Loucy (cell line): ENCODE measurements around the gene RMC1.

Experiments used
- H2AFZ ChIP-seq: fragments of 200-600 bp; sonication (generic); 2 replicates; pipeline ENCODE4 v1.6.0; 2016; ENCODE audit warnings: antibody characterized with exemption, mild to moderate bottlenecking, low read length, moderate library complexity
- H3F3A ChIP-seq: fragments of 200-600 bp; 2 replicates; pipeline ENCODE4 v1.6.0; 2016; ENCODE audit warnings: antibody characterized with exemption, low read depth, mild to moderate bottlenecking
- H3K27me3 ChIP-seq: fragments of 200-600 bp; sonication (generic); 2 replicates; pipeline ENCODE4 v1.6.1; 2014; ENCODE audit warnings: low read length, mild to moderate bottlenecking; ENCODE audit not compliant: insufficient read depth, poor library complexity, severe bottlenecking
- H3K36me3 ChIP-seq: fragments of 200-600 bp; sonication (generic); 2 replicates; pipeline ENCODE4 v1.6.1; 2016; ENCODE audit warnings: low read length; ENCODE audit not compliant: insufficient read depth
- H3K4me1 ChIP-seq: fragments of 200-600 bp; sonication (generic); 2 replicates; pipeline ENCODE4 v1.5.1; 2014; ENCODE audit warnings: low read length, mild to moderate bottlenecking; ENCODE audit not compliant: insufficient read depth, poor library complexity, severe bottlenecking
- H3K4me2 ChIP-seq: fragments of 200-600 bp; sonication (generic); 2 replicates; pipeline ENCODE4 v1.6.0; 2014; ENCODE audit warnings: antibody characterized with exemption, low read length, low read depth, mild to moderate bottlenecking; ENCODE audit not compliant: poor library complexity, severe bottlenecking
- H3K4me3 ChIP-seq: fragments of 200-600 bp; sonication (generic); 2 replicates; pipeline ENCODE4 v1.5.1; 2014; ENCODE audit warnings: low read length, mild to moderate bottlenecking, mixed read lengths; ENCODE audit not compliant: poor library complexity, severe bottlenecking
- H3K79me2 ChIP-seq: fragments of 200-600 bp; sonication (generic); 2 replicates; pipeline ENCODE4 v1.6.1; 2014; ENCODE audit warnings: low read length; ENCODE audit not compliant: insufficient read depth
- H3K9ac ChIP-seq: fragments of 200-600 bp; sonication (generic); 2 replicates; pipeline ENCODE4 v1.6.0; 2014; ENCODE audit warnings: mild to moderate bottlenecking, low read depth, low read length, moderate library complexity; ENCODE audit not compliant: poor library complexity, severe bottlenecking
- H3K9me2 ChIP-seq: fragments of 200-600 bp; sonication (generic); replicated peaks from 2 replicates; pipeline ENCODE4 v1.6.1; 2016; ENCODE audit warnings: low read depth, low read length, mixed read lengths
- H3K9me3 ChIP-seq: fragments of 200-600 bp; sonication (generic); 2 replicates; pipeline ENCODE4 v1.6.1; 2014; ENCODE audit warnings: mild to moderate bottlenecking, antibody characterized with exemption, low read length, low read depth; ENCODE audit not compliant: insufficient read depth
- H4K20me1 ChIP-seq: fragments of 200-600 bp; sonication (generic); 2 replicates; pipeline ENCODE4 v1.6.0; 2014; ENCODE audit warnings: antibody characterized with exemption, low read length, mild to moderate bottlenecking; ENCODE audit not compliant: insufficient read depth, poor library complexity, severe bottlenecking
- EZH2phosphoT487 ChIP-seq: fragments of 200-600 bp; IDR thresholded peaks from 2 replicates; pipeline ENCODE4 v1.6.1; 2018; ENCODE audit warnings: antibody characterized with exemption, mild to moderate bottlenecking, moderate library complexity, borderline replicate concordance
- TF ChIP-seq, protein P1 (sequence below): fragments of 200-600 bp; sonication (generic); conservative IDR thresholded peaks from 2 replicates; pipeline ENCODE4 v1.5.1; 2014; ENCODE audit warnings: mild to moderate bottlenecking, antibody characterized with exemption, low read length

Gene RMC1

DNA sequence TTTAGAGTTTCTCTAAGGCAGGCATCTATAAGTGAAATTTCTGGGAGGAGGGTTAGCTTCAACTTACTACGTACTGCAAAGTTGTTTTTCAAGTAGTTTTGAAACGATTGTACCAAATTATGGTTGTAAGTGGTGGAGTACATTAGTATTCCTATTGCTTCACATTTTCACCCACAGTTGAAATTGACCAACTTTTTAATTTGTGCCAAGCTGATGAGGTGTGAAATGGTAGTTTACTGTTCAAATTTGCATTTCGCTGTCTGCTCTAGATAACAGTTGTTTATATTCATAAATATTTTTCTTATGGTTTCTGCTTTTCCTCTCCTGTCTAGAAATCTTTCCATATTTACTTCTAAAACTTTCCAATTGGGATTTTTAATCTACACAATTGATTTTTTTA lies 64.4 kb downstream of the RMC1 start:
- Histone ChIP-seq H3K9me2 (no peaks in the 10 kb centered on the region), H3K79me2 (no peaks in the 10 kb centered on the region), H3K9me3 (no peaks in the 10 kb centered on the region), H3K27me3 (no peaks in the 10 kb centered on the region), H3K9ac (no peak overlapping the region), H2AFZ (no peak overlapping the region), H3K4me1 (no peaks in the 10 kb centered on the region), H3K36me3 (peaks cover 54% of the 10 kb centered on the region), H3F3A (no peaks in the 10 kb centered on the region), H3K4me2 (no peak overlapping the region), H4K20me1 (no peaks in the 10 kb centered on the region), H3K4me3 (no peak overlapping the region)
- TF ChIP-seq, protein P1, sequence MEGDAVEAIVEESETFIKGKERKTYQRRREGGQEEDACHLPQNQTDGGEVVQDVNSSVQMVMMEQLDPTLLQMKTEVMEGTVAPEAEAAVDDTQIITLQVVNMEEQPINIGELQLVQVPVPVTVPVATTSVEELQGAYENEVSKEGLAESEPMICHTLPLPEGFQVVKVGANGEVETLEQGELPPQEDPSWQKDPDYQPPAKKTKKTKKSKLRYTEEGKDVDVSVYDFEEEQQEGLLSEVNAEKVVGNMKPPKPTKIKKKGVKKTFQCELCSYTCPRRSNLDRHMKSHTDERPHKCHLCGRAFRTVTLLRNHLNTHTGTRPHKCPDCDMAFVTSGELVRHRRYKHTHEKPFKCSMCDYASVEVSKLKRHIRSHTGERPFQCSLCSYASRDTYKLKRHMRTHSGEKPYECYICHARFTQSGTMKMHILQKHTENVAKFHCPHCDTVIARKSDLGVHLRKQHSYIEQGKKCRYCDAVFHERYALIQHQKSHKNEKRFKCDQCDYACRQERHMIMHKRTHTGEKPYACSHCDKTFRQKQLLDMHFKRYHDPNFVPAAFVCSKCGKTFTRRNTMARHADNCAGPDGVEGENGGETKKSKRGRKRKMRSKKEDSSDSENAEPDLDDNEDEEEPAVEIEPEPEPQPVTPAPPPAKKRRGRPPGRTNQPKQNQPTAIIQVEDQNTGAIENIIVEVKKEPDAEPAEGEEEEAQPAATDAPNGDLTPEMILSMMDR: no peak
- TF ChIP-seq EZH2phosphoT487: no peak

DNA sequence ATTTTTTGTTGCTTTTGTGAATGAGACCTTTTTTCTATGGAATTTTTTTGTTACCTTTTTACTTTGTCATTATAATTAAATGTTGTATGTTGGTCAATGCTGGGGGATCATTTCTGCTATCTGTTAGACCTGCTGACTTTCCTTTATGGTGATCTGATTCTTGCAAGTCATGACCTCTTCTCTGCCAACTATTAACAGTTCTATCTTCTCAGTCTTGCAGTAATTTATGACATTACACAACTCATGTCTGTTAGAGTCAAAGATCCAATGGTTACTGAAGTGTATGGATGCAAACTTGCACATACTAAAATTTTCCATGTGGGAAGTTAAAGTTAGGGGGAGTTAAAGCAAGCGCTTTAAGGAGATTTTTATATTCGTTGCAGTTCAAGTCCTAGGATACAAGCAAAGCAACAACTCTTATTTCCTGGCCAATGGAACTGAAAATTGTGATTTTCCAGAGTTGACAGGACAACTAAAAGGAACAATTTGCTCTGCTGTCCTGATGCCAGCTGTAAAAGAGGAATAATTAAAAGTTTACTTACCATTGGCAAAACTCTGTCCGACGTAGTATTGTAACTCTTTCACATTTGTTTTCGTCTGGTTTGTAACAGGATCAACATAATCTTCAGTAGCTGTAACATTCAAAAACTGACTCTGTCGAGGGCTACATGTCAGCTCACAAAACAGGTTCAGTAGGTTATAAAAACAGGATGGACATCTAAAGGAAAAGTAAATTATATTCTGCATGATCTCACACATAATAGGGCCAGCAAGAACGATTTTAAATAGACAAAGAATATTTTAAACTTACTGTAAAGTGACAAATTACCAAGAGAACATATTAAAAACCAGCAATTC lies 65.2 kb downstream of the RMC1 start:
- 0 out of 2 replicates have a peak, but pooled peaks cover 2% of the 10 kb centered on the region for H3K79me2 ChIP-seq
- H3K9me2 ChIP-seq: no peaks in the 10 kb centered on the region
- H3K4me1 ChIP-seq: no peaks in the 10 kb centered on the region
- TF ChIP-seq EZH2phosphoT487: no peak
- TF ChIP-seq, protein P1: no peak
- H2AFZ ChIP-seq: no peak overlapping the region
- H3K4me3 ChIP-seq: no peak overlapping the region
- H3K4me2 ChIP-seq: no peak overlapping the region
- H3K9me3 ChIP-seq: no peaks in the 10 kb centered on the region
- H4K20me1 ChIP-seq: no peaks in the 10 kb centered on the region
- H3K36me3 ChIP-seq: peaks cover 57% of the 10 kb centered on the region
- no peaks in the 10 kb centered on the region for H3F3A ChIP-seq
- H3K9ac ChIP-seq: no peak overlapping the region
- H3K27me3 ChIP-seq: no peaks in the 10 kb centered on the region

DNA sequence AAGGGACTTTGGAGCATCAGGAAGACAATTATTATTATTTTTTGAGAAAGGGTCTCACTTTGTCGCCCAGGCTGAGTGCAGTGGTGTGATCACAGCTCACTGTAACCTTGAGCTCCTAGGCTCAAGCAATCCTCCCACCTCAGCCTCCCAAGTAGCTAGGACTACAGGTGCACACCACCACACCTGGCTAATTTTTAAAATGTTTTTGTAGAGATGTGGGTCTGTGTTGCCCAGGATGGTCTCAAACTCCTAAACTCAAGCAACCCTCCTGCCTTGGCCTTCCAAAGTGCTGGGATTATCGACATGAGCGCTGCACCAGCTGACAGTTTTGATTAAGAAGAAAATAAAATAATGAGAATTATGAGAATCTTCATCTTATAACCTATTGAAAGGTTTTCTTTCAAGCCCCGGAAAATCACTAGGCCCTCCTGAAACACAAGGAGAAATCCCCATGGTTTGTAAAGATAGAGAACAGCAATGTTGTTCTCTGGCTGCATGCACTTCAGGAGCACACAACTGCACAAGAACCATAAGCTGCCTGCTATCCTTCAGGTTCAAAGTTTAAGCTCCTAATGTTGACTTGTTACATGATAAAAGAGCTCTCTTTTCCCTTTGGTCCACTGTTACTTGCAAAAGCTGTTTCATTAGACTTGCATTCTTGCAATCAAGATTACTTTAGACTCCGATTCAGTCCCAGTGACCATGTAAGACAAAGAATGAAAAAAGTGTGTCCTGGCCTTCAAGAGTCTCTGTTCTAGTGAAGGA lies 66.2 kb downstream of the RMC1 start:
- Histone ChIP-seq H3K9me2 (no peaks in the 10 kb centered on the region), H3F3A (no peaks in the 10 kb centered on the region), H3K4me3 (no peak overlapping the region), H3K9ac (no peak overlapping the region), H4K20me1 (no peaks in the 10 kb centered on the region), H3K4me1 (peaks cover 7% of the 10 kb centered on the region), H3K36me3 (peaks cover 57% of the 10 kb centered on the region), H3K79me2 (0 out of 2 replicates have a peak, but pooled peaks cover 4% of the 10 kb centered on the region), H3K9me3 (no peaks in the 10 kb centered on the region), H3K27me3 (no peaks in the 10 kb centered on the region), H2AFZ (no peak overlapping the region), H3K4me2 (no peak overlapping the region)
- no peak for TF ChIP-seq EZH2phosphoT487
- TF ChIP-seq, protein P1: no peak
